HTR-8/SVneo (cell line): ENCODE results near the gene TAMALIN.
A peak's percentile ranks its signal among the peaks of the same experiment; 100 is the strongest.

Source experiments
- DNase-seq: peaks from one replicate; pipeline ENCODE4 v3.0.0; 2011; ENCODE audit warnings: low spot score, mixed read lengths; ENCODE audit not compliant: insufficient read length
- FAIRE-seq: peaks from 2 replicates; lab custom pipeline; 2011; peaks lifted over from hg19 to GRCh38; lab: Jason Lieb, UNC

The TAMALIN gene

DNA sequence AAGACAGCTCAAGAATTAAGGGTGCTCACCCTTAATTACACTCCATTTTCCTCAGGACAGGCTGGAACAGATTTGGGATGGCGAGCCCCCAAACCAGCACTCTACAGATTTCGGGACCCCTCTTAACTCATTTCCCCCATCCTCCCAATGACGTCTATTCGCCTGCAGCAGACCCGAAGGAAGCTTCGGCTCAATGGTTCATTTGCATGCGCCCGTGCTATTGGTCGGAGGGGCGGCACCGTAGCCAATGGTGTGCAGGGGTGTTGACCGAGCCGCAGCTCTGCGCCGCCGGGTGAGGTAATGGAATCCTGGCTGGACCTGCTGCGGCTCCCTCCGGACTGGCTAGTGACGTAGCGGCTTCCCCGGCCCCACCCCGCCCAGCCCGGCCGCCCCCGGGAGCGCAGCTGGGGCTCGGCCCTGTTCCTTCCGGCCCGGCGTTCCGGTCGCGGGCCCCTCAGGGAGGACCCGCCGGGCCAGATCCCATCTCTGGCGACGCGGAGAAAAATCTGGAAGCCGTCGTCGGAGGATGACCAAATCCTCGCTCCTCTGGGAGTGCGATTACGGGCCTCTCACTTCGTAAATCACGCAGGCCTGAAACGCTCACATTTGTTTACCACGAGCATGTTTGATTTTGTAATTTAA lies 26.2 kb downstream of the TAMALIN start:
- DNase-seq = peak; percentile 94
- FAIRE-seq = peak; percentile 93

GRCh38 chr12:52033446-52034140 lies 26.8 kb downstream of the TAMALIN start:
- FAIRE-seq = no peak
- no peak for DNase-seq

DNA sequence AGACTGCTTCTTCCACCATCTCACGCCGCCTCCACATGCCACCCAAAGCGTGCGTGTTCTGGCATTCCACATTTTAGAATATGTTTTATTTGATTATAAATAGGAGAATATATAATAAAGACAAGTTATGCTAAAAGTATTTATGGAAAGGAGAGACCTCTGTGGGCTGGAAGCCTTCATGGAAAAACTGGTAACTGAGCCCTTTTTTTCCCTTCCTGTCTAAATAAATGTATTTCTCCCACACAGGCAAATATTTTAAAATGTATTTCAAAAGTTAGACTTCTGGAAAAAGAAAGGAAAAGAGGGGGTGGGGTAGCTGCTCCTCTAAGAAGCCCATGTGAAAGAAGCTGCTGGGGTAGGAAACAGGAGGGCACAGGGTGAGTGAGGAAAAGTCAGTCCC lies 28.4 kb downstream of the TAMALIN start:
- no peak for DNase-seq
- FAIRE-seq = no peak

DNA sequence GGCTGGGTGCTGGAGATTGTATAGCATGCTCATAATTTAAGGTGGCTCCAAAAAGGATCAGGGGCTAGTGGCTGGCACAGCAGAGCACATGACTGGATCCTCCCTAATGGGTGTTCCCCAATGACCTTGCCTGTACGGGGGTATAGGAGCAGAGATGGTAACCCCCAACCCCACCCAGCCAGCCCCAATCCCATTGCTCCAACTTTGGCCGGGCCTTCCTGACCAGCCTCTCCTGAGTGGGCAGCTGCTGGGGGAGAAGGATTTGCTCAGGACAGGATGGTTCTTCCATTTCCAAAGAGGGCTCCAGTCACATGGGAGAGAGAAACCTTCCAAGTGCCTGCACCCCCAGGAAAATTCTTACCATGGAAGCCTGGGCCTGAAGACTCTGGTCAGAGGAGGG lies 29.2 kb downstream of the TAMALIN start:
- DNase-seq = no peak
- no peak for FAIRE-seq

DNA sequence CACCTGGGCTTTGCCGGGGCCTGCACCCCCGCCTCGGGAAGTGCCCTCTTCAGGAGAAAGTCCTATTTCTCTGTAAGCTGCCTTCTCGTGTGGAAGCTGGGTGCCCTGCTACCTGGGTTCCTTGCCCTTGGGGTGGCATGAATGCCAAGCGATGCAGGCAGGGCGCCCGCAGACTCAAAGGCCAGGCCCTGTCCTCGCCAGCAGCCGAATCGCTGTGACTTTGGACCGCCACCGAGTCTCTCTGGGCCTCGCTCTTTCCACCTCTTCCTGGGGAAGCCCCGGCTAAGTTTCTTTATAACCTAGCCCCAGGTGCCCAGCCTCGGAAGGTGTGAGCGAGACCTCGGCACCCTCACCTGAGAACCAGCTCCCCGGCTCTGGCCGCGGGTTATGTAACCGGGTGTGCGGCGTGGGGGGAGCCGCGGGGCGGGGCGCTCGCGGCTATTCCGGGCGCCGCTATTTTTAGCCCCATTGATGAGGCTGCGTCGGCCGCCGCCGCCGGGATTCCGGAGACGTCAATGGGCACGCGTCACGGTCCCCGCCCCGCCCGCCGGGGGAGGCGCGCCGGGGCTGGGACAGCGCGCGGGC lies 29.9 kb downstream of the TAMALIN start:
- FAIRE-seq = no peak
- peak; percentile 66 for DNase-seq

- FAIRE-seq = no peak
- no peak for DNase-seq
Measured at GRCh38 chr12:52037248-52037861, 30.6 kb downstream of the TAMALIN start.

GRCh38 chr12:52038447-52038846 lies 31.7 kb downstream of the TAMALIN start:
- FAIRE-seq = no peak
- no peak for DNase-seq

DNA sequence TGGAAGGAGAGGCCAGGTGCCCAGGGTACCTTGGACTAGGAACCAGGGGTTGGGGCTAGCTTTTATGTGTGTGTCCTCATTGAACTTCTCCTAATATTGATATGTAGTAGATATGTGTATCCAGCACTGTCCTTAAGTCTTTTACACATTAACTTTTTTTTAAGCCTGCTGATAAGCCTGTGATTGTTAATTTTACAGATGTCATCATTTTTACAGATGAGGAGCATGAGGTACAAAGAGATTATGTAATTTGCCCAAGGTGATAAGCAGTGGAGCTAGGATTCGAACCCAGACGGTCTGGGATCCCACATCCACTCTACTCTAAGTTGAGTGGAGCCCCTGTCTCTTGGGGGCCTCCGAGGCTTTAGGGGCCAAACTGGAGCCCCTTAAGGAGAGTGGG lies 34.3 kb downstream of the TAMALIN start:
- no peak for FAIRE-seq
- no peak for DNase-seq

GRCh38 chr12:52041695-52042123 lies 35.0 kb downstream of the TAMALIN start:
- FAIRE-seq = no peak
- DNase-seq = no peak

- no peak for FAIRE-seq
- DNase-seq = no peak
Measured at GRCh38 chr12:52042706-52043385, 36.1 kb downstream of the TAMALIN start.

- DNase-seq = no peak
- no peak for FAIRE-seq
Measured at GRCh38 chr12:52043386-52044212, 36.9 kb downstream of the TAMALIN start.

- DNase-seq = no peak
- FAIRE-seq = no peak
Measured at GRCh38 chr12:52044292-52044983, 37.7 kb downstream of the TAMALIN start.

- FAIRE-seq (no peak), DNase-seq (no peak)
Measured at GRCh38 chr12:52045794-52046199, 39.1 kb downstream of the TAMALIN start.

DNA sequence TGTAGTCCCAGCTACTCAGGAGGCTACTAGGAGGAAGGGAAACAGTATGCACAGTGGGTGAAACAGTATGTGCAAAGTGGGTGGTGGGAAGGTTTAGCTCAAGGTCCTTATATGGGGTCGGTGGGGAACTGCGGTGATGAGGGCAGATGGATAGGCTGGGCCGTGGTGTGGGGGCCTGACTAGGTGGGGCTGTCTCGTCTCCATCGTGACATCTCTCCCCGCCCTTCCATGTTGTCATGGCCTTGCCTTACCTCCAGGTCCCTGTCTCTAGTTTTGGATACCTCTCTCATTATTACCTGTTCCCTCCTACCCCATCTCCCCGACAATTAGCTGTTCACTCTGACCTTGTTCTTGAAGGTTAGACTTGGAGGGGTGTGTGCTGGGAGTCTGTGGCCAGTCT lies 40.1 kb downstream of the TAMALIN start:
- FAIRE-seq = no peak

DNA sequence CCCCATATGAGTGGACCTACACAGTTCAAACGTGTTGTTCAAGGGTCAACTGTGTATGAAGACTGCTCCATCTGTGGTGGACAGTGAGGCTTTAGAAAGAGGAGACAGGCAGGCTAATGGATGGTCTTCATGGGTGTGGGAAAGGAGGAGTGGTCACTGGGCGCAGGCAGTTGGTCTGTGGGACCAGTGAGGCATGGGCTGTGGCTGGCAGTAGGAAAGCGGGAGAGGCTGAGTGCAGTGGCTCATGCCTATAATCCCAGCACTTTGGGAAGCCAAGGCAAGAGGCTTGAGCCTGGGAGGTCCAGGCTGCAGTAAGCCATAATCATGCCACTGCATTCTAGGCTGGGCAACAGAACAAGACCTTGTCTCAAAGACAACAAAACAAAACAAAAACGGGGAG lies 42.5 kb downstream of the TAMALIN start:
- FAIRE-seq = no peak
- DNase-seq = no peak

More for the DNA sequence above, 40.1 kb downstream of the TAMALIN start:
- no peak for DNase-seq

DNA sequence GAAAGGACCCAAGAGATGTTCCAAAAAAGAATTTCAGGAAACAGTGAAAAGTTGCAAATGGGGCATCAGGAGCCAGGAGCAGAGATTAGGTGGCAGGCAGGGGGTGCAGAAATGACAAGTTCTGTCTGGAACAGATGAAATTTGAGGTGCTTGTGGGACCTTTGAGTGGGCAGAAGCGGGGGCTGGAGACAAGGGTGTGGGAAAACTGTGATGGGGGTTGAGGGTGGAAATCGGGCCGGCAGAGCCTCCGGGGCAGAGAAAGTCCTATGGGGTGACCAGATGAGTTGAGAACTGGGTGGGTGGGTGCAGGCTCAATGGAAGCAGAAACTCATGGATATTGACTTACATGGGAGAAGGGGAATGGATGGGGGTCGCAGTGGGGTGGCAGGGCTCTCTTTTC lies 42.9 kb downstream of the TAMALIN start:
- DNase-seq (no peak), FAIRE-seq (no peak)

DNA sequence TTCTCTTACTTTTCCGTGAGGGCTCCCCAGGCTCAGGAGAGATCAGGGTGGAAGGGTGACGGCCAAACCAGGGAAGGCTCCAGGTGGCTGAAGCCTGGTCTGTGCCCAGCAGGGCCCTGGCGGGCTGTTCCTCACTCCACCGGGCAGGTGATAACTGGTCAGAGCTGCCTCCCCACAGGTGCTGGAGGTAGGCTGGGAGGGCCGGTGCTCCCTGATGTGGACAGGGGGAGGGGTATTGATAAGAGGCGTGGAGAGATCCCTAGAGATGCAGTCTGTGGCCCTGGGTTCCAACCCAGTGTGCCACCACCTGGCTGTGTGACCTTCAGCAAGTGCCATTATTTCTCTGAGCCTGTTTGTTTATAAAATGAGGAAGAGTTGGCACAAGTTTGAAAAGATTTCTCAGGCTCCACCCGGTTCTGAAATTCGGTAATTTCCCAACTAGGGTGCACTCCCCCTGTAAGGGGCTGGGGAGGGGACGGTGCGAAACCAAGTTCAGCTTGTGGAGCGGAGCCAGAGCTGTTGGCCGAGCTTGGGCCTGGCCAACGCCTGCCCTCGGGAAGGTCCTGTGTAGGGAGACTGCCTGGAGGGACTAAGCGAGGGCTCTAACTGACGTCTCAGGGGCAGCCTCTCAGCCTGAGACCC lies 43.5 kb downstream of the TAMALIN start:
- FAIRE-seq = no peak
- DNase-seq = no peak

GRCh38 chr12:52050758-52051541 lies 44.2 kb downstream of the TAMALIN start, which contains the start of gene NR4A1:
TSS of gene NR4A1 (plus strand) at chr12:52051442. CDS start at chr12:52054329, 2,887 bp downstream.
- peak; percentile 93 for FAIRE-seq
- peak; percentile 84 for DNase-seq
